Kidney epithelial cell (primary cell): ENCODE results near the gene KIDINS220. TPM values are rescaled to one million over a fixed set of nuclear protein-coding genes. Genes with fewer than 3 reads are reported as not detected.

Experiments
- DNase-seq: peaks from one replicate; pipeline ENCODE4 v3.0.0-alpha.2; 2010; ENCODE audit warnings: low read depth
- H3K27me3 ChIP-seq: 2 replicates; pipeline ENCODE4 v1.6.0; 2011; ENCODE audit warnings: low read length; ENCODE audit not compliant: control insufficient read depth, insufficient read depth
- H3K36me3 ChIP-seq: 2 replicates; pipeline ENCODE4 v1.5.1; 2011; ENCODE audit warnings: low read length; ENCODE audit not compliant: control insufficient read depth, insufficient read depth
- H3K4me3 ChIP-seq: 2 replicates; pipeline ENCODE4 v1.5.1; 2011; ENCODE audit warnings: low read depth, mild to moderate bottlenecking, control low read depth, low read length
- CTCF ChIP-seq: IDR thresholded peaks from 2 replicates; pipeline ENCODE4 v1.5.1; 2011; ENCODE audit warnings: mild to moderate bottlenecking, moderate library complexity, low read length, control low read depth, inconsistent platforms; ENCODE audit not compliant: insufficient read depth, poor library complexity, severe bottlenecking
- total RNA-seq: library from RNA; depleted of rRNA; stranded (reverse); fragments of >200 nt; gene quantifications from 2 replicates; pipeline ENCODE4 v1.2.3, GENCODE V29; 2015

Gene KIDINS220
- total RNA-seq, 1 donor from 2014 or later, result 49.1 TPM

GRCh38 chr2:8709611-8710010 is 127.8 kb downstream of the KIDINS220 start:
- no peaks in the 10 kb centered on the region for H3K27me3 ChIP-seq
- H3K36me3 ChIP-seq, result no peaks in the 10 kb centered on the region
- TF ChIP-seq CTCF, result no peak
- DNase-seq, result no peak
- H3K4me3 ChIP-seq, result no peak overlapping the region

DNA sequence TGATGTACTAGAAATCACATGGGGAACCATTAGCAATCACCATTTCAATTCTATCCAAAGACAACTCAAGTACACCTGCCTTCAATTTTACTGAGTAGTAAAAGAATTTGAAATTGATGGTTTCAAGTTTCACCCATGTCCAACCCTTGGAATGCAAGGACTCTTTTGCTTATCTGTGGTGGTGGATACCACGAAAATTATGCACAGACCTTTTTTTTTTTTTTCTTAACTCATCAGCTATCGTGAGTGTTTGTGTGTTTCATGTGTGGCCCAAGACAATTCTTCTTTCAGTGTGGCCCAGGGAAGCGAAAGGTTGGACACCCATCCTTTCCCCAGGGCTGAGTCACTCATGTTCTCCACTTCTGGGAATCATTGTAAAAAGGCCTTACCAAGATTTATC is 132.5 kb downstream of the KIDINS220 start:
- no peak for DNase-seq
- Histone ChIP-seq H3K36me3 (no peaks in the 10 kb centered on the region), H3K27me3 (no peaks in the 10 kb centered on the region), H3K4me3 (no peak overlapping the region)
- TF ChIP-seq CTCF, result no peak

DNA sequence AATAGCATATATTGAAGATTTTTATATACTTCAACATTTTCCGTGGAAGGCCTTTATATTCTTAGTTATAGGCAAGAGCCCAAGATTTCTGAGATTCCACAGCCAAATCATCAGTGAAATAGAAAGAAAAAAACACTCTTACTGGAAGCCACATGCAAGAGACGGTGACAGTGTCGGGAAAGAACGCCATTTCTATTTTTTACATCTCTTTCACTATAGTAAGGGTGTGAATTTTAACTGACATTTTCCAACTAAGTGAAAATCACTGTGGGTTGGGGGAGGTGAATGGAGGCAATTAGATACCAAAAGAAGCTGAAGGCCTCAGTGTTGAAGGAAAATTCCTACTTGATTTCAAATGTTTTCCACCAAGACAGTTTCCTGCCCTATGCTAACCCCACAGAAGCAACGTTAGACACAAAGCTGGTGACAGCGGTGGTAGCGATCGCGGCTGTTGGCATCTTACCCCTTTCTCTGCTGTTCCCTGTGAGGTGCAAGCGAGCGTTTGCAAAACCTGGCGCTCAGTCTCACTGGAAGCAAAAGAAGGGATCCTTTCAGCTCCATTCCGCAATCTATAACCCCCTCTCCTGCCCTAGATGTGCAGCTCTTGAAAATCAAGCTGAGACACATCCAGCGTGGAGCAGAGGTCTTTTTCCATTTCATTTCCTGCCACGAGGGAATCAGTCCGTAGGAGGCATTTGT is 135.6 kb downstream of the KIDINS220 start:
- H3K36me3 ChIP-seq, result no peaks in the 10 kb centered on the region
- TF ChIP-seq CTCF, result no peak
- no peaks in the 10 kb centered on the region for H3K27me3 ChIP-seq
- H3K4me3 ChIP-seq, result no peak overlapping the region
- DNase-seq, result no peak

- no peaks in the 10 kb centered on the region for H3K27me3 ChIP-seq
- DNase-seq, result no peak
- TF ChIP-seq CTCF, result no peak
- no peak overlapping the region for H3K4me3 ChIP-seq
- no peaks in the 10 kb centered on the region for H3K36me3 ChIP-seq
These were observed 137.6 kb downstream of the KIDINS220 start for GRCh38 chr2:8699839-8700238.

DNA sequence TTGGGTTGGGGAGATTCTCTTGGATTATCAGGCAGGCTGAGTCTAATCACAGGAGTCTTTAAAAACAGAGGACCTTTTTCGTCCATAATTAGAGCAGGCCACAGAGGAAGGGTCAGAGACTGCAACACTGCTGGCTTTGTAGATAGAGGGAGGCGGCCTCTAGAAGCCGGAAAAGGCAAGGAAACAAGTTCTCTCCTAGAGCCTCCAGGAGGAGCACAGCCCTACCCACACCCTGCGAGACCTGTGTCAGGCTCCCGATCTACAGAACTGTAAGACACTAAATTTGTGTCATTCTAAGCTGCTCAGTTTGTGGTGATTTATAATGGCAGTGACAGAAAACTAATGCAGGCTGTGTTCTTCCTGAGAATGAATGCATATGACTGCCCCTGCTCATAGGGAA is 140.2 kb downstream of the KIDINS220 start:
- H3K36me3 ChIP-seq, result no peaks in the 10 kb centered on the region
- DNase-seq, result no peak
- TF ChIP-seq CTCF, result no peak

GRCh38 chr2:8694737-8695136 is 142.7 kb downstream of the KIDINS220 start:
- H3K36me3 ChIP-seq, result no peaks in the 10 kb centered on the region
- TF ChIP-seq CTCF, result no peak
- no peak overlapping the region for H3K4me3 ChIP-seq
- H3K27me3 ChIP-seq, result no peaks in the 10 kb centered on the region
- no peak for DNase-seq

More for the DNA sequence above, 140.2 kb downstream of the KIDINS220 start:
- no peak overlapping the region for H3K4me3 ChIP-seq
- no peaks in the 10 kb centered on the region for H3K27me3 ChIP-seq
